Lower leg skin (tissue), 4 donors: ENCODE data around the gene FTSJ3. TPM values are rescaled to one million over a fixed set of nuclear protein-coding genes. Genes with fewer than 3 reads are reported as not detected.

Source experiments
- DNase-seq, 2 donors: peaks; one replicate each; pipeline ENCODE4 v3.0.0-alpha.2; 2019; ENCODE audit warnings: low spot score in 2 of 2
- H3K4me3 ChIP-seq: fragments of 200-600 bp; sonication (generic); 2 replicates; pipeline ENCODE4 v1.5.1; 2017; ENCODE audit warnings: mild to moderate bottlenecking, low read depth; ENCODE audit not compliant: poor library complexity, severe bottlenecking
- POLR2A ChIP-seq, 2 donors: fragments of 450-650 bp; IDR thresholded peaks; one replicate each; pipeline ENCODE4 v1.6.1; 2016 to 2017; ENCODE audit warnings: antibody characterized with exemption in 2 of 2, mild to moderate bottlenecking in 1 of 2, moderate library complexity in 1 of 2
- WGBS, 2 donors: methylation state at CpG; one replicate each; pipeline ENCODE4 v1.1.5; 2018; 5-methylcytosine and 5-hydroxymethylcytosine counted together
- intact Hi-C: fragments of 100-400 bp; cut with DNase I; formaldehyde crosslinking; loops from one replicate; pipeline ENCODE4 v1.15.0; 2023; ENCODE audit warnings: low total_unique reads
- total RNA-seq, 4 donors: library from RNA; depleted of rRNA; stranded (reverse); fragments of >200 nt; gene quantifications; one replicate each; pipeline ENCODE4 v1.1.0, GENCODE V29; 2016
- TF ChIP-seq, protein P1 (sequence below), 3 donors: fragments of 450-650 bp; IDR thresholded peaks; one replicate each; pipeline ENCODE4 v1.5.1; 2016; ENCODE audit warnings: antibody characterized with exemption in 3 of 3, mild to moderate bottlenecking in 3 of 3, moderate library complexity in 2 of 3

FTSJ3 gene
- total RNA-seq, 4 donors from 2014 or later: 28.4 to 76.8 (median 47.2) TPM

DNA sequence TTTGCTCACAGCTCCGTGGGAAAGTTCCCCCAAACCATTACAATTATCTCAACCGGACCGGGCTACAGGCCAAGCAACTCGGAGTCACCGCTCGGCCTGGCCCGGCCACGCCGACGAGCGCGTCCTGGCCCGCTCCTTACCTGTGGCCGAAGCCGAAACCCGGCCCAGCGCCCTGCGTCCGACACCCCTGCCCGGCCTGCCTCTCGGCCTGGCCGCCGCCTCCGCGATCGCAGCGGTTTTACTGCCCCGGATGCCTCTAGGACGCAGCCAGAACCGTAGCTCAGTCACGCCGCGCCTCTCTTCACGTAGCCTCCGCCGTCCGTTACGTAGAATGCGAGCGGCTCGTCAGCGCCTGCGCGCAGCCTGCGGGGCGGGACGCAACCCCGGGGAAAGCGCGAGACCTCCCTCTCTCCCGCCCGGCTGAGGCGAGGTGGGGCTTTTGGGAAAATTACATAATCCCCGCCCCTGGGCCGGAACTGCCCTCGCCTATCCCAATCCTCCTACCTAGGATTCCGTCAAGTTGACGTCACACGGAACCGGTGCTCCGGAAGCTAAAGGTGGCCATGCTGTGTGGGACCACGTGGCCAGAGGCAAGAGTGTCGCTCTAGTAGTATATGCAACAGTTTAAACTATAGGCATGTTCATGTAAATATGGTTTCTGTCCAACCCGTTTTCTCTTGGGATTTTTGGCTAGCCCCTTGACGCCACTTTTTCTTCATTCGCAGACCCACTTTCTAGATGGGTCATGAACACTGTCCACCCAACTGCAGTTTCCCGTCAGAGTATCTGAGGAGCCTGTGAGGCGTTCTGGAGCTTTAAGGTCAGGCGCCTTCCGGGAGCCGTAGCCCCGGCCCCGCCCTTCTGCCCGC, 54.0 kb downstream of the FTSJ3 start, which contains the start of gene CCDC47:
Gene CCDC47, minus strand, starts transcription at position 326 of the 869 bp plus-strand sequence. CDS start 7,422 bp downstream, outside the sequence.
- peak; percentile 99 to 100 for DNase-seq
- intact Hi-C loops: no loop called here
- peak within 1 kb of the TSS; percentile 86 for H3K4me3 ChIP-seq
- WGBS, 2 donors: 0 to 1% methylated on average over 62 to 66 of the region's 74 CpGs
- TF ChIP-seq, protein P1, sequence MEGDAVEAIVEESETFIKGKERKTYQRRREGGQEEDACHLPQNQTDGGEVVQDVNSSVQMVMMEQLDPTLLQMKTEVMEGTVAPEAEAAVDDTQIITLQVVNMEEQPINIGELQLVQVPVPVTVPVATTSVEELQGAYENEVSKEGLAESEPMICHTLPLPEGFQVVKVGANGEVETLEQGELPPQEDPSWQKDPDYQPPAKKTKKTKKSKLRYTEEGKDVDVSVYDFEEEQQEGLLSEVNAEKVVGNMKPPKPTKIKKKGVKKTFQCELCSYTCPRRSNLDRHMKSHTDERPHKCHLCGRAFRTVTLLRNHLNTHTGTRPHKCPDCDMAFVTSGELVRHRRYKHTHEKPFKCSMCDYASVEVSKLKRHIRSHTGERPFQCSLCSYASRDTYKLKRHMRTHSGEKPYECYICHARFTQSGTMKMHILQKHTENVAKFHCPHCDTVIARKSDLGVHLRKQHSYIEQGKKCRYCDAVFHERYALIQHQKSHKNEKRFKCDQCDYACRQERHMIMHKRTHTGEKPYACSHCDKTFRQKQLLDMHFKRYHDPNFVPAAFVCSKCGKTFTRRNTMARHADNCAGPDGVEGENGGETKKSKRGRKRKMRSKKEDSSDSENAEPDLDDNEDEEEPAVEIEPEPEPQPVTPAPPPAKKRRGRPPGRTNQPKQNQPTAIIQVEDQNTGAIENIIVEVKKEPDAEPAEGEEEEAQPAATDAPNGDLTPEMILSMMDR (IDR thresholded peaks at IDR 0.05): no peak
- peak in 1 of 2 donors; percentile 83 for TF ChIP-seq POLR2A (IDR thresholded peaks at IDR 0.05)

DNA sequence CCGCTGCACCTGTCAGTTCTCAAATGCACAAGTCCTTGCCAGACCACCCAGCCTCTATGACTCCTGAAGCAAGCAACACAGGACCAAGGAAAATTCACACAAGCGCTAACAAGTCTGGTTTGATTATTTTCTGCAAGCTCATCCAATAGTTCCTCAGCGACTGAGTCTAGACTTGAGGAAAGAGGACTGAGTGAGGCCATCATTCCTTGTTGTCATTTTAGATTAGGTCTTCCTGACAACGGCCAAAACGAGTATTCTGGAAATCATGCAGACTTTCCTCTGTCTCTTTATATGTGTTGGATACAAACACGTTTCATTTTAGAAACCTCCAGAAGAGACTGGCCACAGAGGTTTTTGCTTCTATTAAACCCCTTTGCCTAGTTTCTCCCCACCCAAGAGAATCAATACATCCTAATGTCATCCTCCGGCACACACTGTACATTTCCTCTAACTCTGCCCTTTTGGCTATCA, 54.6 kb downstream of the FTSJ3 start:
- DNase-seq: no peak
- WGBS, 2 donors: 3 to 5% methylated on average over 7 of the region's 7 CpGs
- intact Hi-C loops: no loop called here
- no peak for TF ChIP-seq POLR2A (IDR thresholded peaks at IDR 0.05)
- TF ChIP-seq, protein P1 (IDR thresholded peaks at IDR 0.05): no peak
- peak overlapping the region; percentile 74 for H3K4me3 ChIP-seq

Other genes with a start within 250 kb of the FTSJ3 start
- 10 to 100 TPM in 3 of 4 donors, 1 to 10 TPM in 1; 9.3 to 15.8 (median 13.4) TPM for gene TACO1, start 226.8 kb downstream of the FTSJ3 start, total RNA-seq
- 10 to 100 TPM; 25.2 to 54.1 (median 39.6) TPM for gene MAP3K3, start 205.2 kb downstream of the FTSJ3 start, total RNA-seq
- 1 to 10 TPM; 3.3 to 9.0 (median 4.8) TPM for gene LIMD2, start 127.5 kb downstream of the FTSJ3 start, total RNA-seq
- 10 to 100 TPM; 15.8 to 26.4 (median 19.3) TPM for gene STRADA, start 85.9 kb downstream of the FTSJ3 start, total RNA-seq
- 10 to 100 TPM; 48.7 to 71.9 (median 59.5) TPM for gene CCDC47, start 54.1 kb downstream of the FTSJ3 start, total RNA-seq
- 10 to 100 TPM; 59.1 to 87.4 (median 64.0) TPM for gene DDX42, start 53.5 kb downstream of the FTSJ3 start, total RNA-seq
- gene PSMC5, start 232 bp downstream of the FTSJ3 start, total RNA-seq: 100 to 1,000 TPM in 1 of 4 donors, 10 to 100 TPM in 3; 68.9 to 126 (median 88.7) TPM
- 100 to 1,000 TPM; 235 to 310 (median 272) TPM for gene SMARCD2, start 15.0 kb upstream of the FTSJ3 start, total RNA-seq
- not detected for gene CSH2, start 46.0 kb upstream of the FTSJ3 start, total RNA-seq
- not detected for gene GH2, start 54.3 kb upstream of the FTSJ3 start, total RNA-seq
- not detected for gene CSH1, start 68.9 kb upstream of the FTSJ3 start, total RNA-seq
- gene CSHL1, start 83.6 kb upstream of the FTSJ3 start, total RNA-seq: not detected
- gene GH1, start 91.2 kb upstream of the FTSJ3 start, total RNA-seq: not detected
- 1 to 10 TPM in 3 of 4 donors, under 1 TPM in 1; 0.72 to 5.8 (median 3.5) TPM for gene CD79B, start 104.7 kb upstream of the FTSJ3 start, total RNA-seq
- gene SCN4A, start 145.3 kb upstream of the FTSJ3 start, total RNA-seq: 1 to 10 TPM in 1 of 4 donors, under 1 TPM in 3; 0.80 to 1.5 (median 0.81) TPM
- under 1 TPM in 1 of 4 donors, not detected in 3; 0.17 TPM for gene PRR29, start 170.7 kb upstream of the FTSJ3 start, total RNA-seq
- 10 to 100 TPM; 11.5 to 26.8 (median 19.9) TPM for gene ICAM2, start 193.0 kb upstream of the FTSJ3 start, total RNA-seq